HG02642 (cell line): ENCODE data around the gene WDR27.

Experiments used
- ATAC-seq: cut with Tn5 transposase; IDR thresholded peaks from one replicate; pipeline ENCODE4 v1.9.1; 2021; ENCODE audit warnings: mild to moderate bottlenecking; ENCODE audit not compliant: unreplicated experiment, poor library complexity

WDR27 gene

DNA sequence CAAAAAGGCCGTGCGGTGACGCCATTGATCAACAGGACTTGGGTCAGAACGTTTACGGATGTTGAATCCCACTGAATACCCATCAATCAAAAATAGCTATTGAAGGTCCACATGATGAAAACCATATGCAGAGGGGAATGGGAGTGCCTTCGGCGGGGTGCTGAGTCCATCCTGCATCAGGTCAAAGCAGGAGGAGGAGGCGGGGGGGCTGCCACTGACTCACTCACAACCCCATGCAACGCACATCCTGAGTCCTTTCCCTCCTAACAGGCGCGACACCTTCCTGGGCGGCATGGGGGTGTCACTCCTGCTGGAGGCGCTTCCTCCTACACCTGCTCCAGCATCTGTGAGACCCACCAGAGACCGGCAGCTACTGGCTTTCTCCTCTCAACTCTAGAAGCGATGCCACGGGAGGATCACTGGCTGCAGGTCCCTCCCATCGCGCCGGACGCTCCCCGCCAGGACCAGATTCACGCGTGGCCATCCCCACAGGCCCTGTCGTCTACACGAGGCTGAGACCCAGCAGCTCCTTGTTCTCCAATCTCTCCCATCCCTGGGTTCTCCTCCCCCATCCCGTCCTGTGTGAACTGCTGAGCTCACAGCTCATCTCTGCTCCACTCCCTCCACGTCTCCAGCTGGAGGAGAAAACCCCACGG lies 277.6 kb downstream of the WDR27 start:
- no peak for ATAC-seq

GRCh38 chr6:169421586-169422264 lies 280.1 kb downstream of the WDR27 start:
- ATAC-seq, result no peak

DNA sequence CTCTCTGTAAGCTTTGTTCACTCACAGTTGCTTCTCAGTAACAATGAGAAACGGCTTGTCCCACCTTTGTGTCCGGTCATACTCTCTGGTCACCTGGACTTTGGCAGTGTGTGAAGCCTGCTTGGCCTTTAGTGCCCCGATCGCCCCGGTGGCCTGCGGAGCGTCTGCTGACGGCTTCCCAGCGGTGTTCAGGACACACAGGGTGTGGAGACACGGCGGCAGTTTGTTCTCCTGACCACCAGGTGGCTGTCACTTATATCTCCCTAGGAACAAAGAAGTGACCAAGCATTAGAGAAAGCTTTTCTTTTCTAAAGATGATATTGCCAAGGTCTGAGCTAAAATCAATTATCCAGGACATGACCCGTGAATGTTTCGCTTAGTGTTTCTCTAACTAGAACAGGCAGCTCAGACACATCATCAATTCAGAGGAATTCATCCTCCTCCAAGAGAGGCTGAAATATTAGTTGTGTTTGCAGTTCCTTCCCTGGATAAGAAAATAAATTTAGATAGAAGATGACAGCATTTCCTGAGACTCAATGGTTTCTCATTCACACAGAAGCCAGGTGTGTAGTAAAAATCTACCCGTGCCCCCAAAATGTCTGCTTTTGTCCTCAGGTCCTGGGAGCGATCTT lies 280.8 kb downstream of the WDR27 start:
- ATAC-seq, result no peak

- no peak for ATAC-seq
These were observed 284.7 kb downstream of the WDR27 start for GRCh38 chr6:169417101-169417500.

DNA sequence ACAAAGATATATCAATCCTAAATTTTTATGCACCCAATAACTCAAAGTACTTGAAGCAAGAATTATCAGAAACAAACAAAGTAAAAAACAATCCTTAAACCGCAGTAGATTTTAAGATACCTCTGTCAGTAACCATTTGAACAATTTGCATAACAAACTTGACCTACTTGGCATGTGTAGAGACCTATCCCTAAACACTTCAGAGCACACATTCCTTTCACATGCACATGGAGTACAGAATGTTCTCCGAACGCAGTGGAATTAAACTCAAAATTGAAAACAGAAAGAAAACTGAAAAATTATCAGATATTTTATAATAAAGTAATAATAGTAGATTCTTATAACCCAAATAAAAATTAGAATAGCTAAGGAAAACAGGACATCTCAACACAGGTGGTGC lies 285.6 kb downstream of the WDR27 start:
- ATAC-seq, result no peak

DNA sequence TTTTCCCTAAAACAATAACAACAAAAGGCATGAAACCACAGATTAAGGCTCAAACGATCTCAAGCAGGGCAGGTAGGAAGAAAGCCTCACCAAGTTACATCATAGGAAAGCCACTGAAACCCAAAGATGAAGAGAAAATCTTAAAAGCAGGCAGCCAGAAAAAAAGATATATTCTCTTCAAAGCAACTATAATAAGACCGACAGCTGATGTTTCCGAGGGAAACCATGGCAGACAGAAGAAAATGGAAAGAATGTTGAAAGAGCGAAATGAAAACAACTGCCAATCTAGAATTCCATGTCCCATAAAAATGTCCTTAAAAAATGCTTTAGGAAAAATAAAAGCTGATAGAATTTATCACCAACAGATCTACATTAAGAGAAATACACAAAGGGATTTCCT lies 286.6 kb downstream of the WDR27 start:
- ATAC-seq, result no peak

DNA sequence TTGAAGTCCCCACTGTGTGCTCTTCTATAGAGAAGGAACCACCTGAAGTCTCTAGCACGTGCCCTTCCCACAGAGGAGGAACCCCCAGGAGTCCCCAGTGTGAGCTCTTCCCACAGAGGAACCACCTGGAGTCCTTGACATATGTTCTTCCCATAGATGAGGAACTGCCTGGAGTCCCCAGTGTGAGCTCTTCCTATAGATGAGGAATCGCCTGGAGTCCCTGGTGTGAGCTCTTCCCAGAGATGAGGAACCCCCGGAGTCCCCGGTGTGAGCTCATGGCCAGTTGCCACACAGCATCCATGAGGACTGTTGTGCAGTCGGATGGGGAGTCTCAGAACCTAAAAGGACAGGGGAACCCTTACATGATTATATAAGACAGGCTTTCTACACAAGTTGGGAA lies 290.1 kb downstream of the WDR27 start:
- no peak for ATAC-seq

- no peak for ATAC-seq
These were observed 290.5 kb downstream of the WDR27 start for GRCh38 chr6:169411296-169411695.

GRCh38 chr6:169409742-169410312 lies 292.0 kb downstream of the WDR27 start:
- ATAC-seq, result no peak

DNA sequence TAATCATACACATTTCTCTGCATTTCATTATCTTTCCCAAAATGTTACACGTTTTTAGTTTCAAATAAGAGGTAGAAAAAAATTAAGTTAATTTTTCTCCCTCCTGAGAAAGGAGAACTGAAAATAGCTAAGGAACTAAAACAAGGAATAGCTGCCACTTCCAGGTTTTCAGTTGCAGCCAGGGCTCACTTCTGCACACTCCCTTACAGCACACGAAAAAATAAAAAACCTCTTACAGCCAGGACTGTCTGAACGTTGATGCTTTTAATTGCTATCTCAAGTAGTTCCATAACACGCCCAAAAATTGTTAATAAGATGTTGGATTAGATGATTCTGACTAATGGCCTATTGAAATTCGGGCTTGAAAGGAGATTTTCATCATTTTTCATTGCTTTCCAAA lies 294.5 kb downstream of the WDR27 start:
- ATAC-seq, result no peak
